Mesothelial cell of epicardium (in vitro differentiated cells): ENCODE measurements around the gene SLC10A2. TPM values are rescaled to one million over a fixed set of nuclear protein-coding genes. Genes with fewer than 3 reads are reported as not detected.

Source experiments
- DNase-seq, 2 experiments: peaks; one replicate each; pipeline ENCODE4 v3.0.0; 2021; ENCODE audit warnings: low spot score in 2 of 2; ENCODE audit not compliant: unreplicated experiment in 2 of 2
- H3K27ac Mint-ChIP-seq: 2 replicates; pipeline ENCODE4 v1.8.0; 2021; ENCODE audit warnings: mixed read lengths
- H3K27me3 Mint-ChIP-seq: 2 replicates; pipeline ENCODE4 v1.8.0; 2021; ENCODE audit warnings: low read depth, mixed read lengths
- H3K36me3 Mint-ChIP-seq: 2 replicates; pipeline ENCODE4 v1.8.0; 2021; ENCODE audit warnings: mixed read lengths
- H3K4me1 Mint-ChIP-seq: 2 replicates; pipeline ENCODE4 v1.8.0; 2021; ENCODE audit warnings: mixed read lengths
- H3K4me3 Mint-ChIP-seq: 2 replicates; pipeline ENCODE4 v1.8.0; 2021; ENCODE audit warnings: mild to moderate bottlenecking, moderate library complexity, mixed read lengths
- H3K9me3 Mint-ChIP-seq: 2 replicates; pipeline ENCODE4 v1.8.0; 2021; ENCODE audit warnings: mixed read lengths
- CTCF ChIP-seq: fragments of 200-600 bp; sonication (generic); IDR thresholded peaks from one replicate; pipeline ENCODE4 v1.5.0; 2021; ENCODE audit warnings: antibody characterized with exemption; ENCODE audit not compliant: unreplicated experiment
- total RNA-seq: library from RNA; stranded (reverse); gene quantifications from 3 replicates; pipeline ENCODE4 v1.2.1, GENCODE V29; 2021

Gene SLC10A2
- total RNA-seq, 1 donor from 2014 or later = not detected

GRCh38 chr13:103044056-103044455 lies 22.2 kb downstream of the SLC10A2 start:
- DNase-seq = no peak
- no peak for TF ChIP-seq CTCF
- Mint-ChIP-seq H3K27me3 (peaks cover 5% of the 10 kb centered on the region), H3K27ac (no peak overlapping the region), H3K4me1 (peaks cover 3% of the 10 kb centered on the region), H3K36me3 (no peaks in the 10 kb centered on the region), H3K4me3 (no peak overlapping the region), H3K9me3 (no peaks in the 10 kb centered on the region)

GRCh38 chr13:103040006-103040405 lies 26.2 kb downstream of the SLC10A2 start:
- no peak for TF ChIP-seq CTCF
- H3K4me1 Mint-ChIP-seq = peaks cover 3% of the 10 kb centered on the region
- DNase-seq = no peak
- no peak overlapping the region for H3K27ac Mint-ChIP-seq
- H3K9me3 Mint-ChIP-seq = no peaks in the 10 kb centered on the region
- H3K4me3 Mint-ChIP-seq = no peak overlapping the region
- no peaks in the 10 kb centered on the region for H3K36me3 Mint-ChIP-seq
- peaks cover 5% of the 10 kb centered on the region for H3K27me3 Mint-ChIP-seq

- H3K4me1 Mint-ChIP-seq = peaks cover 6% of the 10 kb centered on the region
Measured at GRCh38 chr13:103039183-103039582, 27.0 kb downstream of the SLC10A2 start.

GRCh38 chr13:103036268-103036667 lies 29.9 kb downstream of the SLC10A2 start:
- H3K9me3 Mint-ChIP-seq = no peaks in the 10 kb centered on the region
- no peaks in the 10 kb centered on the region for H3K36me3 Mint-ChIP-seq
- H3K27ac Mint-ChIP-seq = no peak overlapping the region
- DNase-seq = no peak
- H3K27me3 Mint-ChIP-seq = peaks cover 5% of the 10 kb centered on the region
- peaks cover 11% of the 10 kb centered on the region for H3K4me1 Mint-ChIP-seq
- no peak for TF ChIP-seq CTCF
- H3K4me3 Mint-ChIP-seq = no peak overlapping the region

More at GRCh38 chr13:103039183-103039582, 27.0 kb downstream of the SLC10A2 start:
- no peak overlapping the region for H3K4me3 Mint-ChIP-seq
- DNase-seq = no peak
- H3K27me3 Mint-ChIP-seq = peaks cover 5% of the 10 kb centered on the region
- H3K27ac Mint-ChIP-seq = no peak overlapping the region
- TF ChIP-seq CTCF = no peak
- no peaks in the 10 kb centered on the region for H3K9me3 Mint-ChIP-seq
- H3K36me3 Mint-ChIP-seq = no peaks in the 10 kb centered on the region

- H3K36me3 Mint-ChIP-seq = no peaks in the 10 kb centered on the region
- H3K4me1 Mint-ChIP-seq = peaks cover 11% of the 10 kb centered on the region
- peak overlapping the region; percentile 3 for H3K27ac Mint-ChIP-seq
- TF ChIP-seq CTCF = no peak
- H3K4me3 Mint-ChIP-seq = no peak overlapping the region
- H3K9me3 Mint-ChIP-seq = no peaks in the 10 kb centered on the region
- no peak for DNase-seq
- H3K27me3 Mint-ChIP-seq = peaks cover 3% of the 10 kb centered on the region
Measured at GRCh38 chr13:103033999-103034398, 32.2 kb downstream of the SLC10A2 start.

- Mint-ChIP-seq H3K27ac (no peak overlapping the region), H3K4me1 (peaks cover 11% of the 10 kb centered on the region), H3K4me3 (no peak overlapping the region), H3K27me3 (peaks cover 3% of the 10 kb centered on the region), H3K9me3 (peaks cover 12% of the 10 kb centered on the region), H3K36me3 (no peaks in the 10 kb centered on the region)
- no peak for TF ChIP-seq CTCF
- DNase-seq = no peak
Measured at GRCh38 chr13:103031332-103031873, 34.8 kb downstream of the SLC10A2 start.
